DMS 273 (cell line): Measurements from ENCODE around the gene HPD.
A peak's percentile ranks its signal among the peaks of the same experiment; 100 is the strongest.
"Not testable (repeated sequence)": the region's sequence is repeated elsewhere in the genome, so short reads cannot be mapped to it uniquely, and the experiment has no call there.

Source experiments
- DNase-seq: peaks from one replicate; lab custom pipeline; 2025; ENCODE audit not compliant: unreplicated experiment; lab: John Stamatoyannopoulos, UW

Gene HPD

DNA sequence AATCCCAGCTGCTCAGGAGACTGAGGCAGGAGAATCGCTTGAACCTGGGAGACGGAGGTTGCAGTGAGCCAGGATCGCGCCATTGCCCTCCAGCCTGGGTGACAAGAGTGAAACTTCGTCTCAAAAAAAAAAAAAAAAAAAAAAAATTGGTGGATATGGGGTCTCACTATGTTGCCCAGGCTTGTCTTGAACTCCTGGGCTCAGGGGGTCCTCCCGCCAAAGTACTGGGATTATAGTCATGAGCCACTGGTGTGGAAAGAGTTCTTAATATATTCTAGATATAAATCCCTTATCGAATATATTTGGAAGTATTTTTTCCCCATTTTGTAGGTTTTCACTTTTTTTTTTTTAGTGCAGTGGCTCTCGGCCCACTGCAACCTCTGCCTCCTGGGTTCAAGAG lies 10.6 kb upstream of the HPD start:
- not testable (repeated sequence) for DNase-seq

- DNase-seq, result no peak
Observed at GRCh38 chr12:121866331-121866730, 7.7 kb upstream of the HPD start.

- DNase-seq, result peak; percentile 15
Observed at GRCh38 chr12:121861636-121862254, 3.1 kb upstream of the HPD start.

GRCh38 chr12:121860699-121861098 lies 2.0 kb upstream of the HPD start:
- not testable (repeated sequence) for DNase-seq

GRCh38 chr12:121860257-121860656 lies 1.6 kb upstream of the HPD start:
- DNase-seq, result no peak

DNA sequence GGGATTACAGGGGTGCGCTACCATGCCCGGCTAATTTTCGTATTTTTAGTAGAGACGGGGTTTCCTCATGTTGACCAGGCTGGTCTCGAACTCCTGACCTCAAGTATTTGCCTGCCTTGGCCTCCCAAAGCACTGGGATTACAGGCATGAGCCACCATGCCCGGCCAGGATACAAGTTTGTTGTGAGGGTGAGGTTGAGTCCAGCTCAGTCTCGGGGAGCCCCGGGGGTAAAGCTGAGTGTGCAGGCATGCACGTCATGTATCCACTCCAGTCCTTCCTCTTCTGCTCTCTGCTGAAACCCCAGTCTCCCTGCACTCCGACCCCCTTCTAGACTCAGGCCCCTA lies 369 bp downstream of the HPD start:
- no peak for DNase-seq

DNA sequence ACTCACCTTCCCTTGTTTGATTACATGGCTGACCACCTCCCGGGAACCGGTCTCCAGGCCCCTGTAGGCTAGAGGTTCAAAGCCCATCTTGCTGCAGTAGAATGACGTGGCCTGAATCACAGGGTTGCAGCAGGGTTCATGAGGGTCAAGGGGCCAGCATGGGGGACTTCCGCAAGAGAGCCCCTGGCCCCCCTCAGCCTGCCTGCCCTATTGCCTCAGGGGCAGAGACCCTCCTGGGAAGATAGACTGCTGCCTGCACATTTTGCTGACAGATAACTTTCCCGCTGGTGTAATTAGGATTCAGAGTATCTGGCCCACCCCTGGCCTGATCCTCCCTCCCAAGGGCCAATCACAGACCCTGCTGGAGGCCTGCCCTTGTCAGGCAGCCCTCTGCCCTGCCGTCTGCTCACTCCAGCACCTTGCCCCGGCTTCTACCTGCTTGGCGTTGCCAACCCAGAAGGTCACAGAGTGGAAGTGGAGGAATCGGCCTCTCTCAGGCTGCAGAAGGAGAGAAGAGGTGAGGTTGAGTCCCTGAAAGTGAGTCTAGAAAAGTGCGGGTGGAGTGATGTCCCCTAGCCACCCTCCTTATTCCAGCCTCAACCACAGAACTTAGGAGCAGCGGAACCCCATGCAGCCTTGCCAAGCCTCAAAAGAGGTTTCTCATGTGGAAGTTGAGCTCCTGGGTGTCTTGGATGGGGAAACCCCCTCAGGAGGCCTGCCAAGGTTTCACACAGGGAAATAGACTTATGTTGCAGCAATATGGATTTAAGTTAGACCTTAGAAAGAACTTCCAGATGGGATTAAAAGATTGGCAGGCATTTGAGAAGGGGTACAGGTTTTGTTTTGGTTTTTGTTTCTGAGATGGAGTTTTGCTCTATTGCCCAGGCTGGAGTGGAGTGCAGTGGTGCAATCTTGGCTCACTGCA lies 1.1 kb downstream of the HPD start:
- no peak for DNase-seq

DNA sequence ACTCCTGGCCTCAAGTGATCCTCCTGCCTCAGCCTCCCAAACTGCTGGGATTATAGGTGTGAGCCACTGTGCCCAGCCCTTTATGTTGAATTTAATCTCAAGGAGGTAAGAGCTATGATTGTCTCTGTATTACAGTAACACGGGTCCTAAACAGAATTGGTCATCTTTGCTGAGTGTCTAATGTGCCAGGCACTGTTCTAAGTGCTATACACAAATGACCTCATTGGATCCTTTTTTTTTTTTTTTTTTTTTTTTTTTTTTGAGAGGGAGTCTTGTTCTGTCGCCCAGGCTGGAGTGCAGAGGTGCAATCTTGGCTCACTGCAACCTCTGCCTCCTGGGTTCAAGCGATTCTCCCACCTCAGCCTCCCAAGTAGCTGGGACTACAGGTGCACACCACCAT lies 6.3 kb downstream of the HPD start:
- not testable (repeated sequence) for DNase-seq

- no peak for DNase-seq
Observed at GRCh38 chr12:121849665-121850064, 9.0 kb downstream of the HPD start.

DNA sequence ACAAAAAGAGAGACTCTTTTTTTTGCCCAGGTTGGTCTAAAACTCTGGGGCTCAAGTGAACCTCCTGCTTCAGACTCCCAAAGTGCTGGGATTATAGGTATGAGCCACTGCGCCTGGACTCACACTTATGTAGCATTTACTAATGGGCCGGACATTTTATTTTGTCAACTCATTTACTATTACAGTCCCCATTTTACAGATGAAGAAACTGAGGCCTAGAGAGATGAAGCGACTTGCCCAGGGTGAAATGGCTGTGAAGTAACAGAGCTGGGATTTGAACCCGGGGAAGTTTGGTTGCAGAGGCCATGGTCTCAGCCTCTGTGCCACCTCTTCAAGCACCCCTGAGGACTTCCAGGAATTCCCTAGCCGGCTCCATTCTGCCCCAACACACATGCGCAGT lies 9.4 kb downstream of the HPD start:
- no peak for DNase-seq

DNA sequence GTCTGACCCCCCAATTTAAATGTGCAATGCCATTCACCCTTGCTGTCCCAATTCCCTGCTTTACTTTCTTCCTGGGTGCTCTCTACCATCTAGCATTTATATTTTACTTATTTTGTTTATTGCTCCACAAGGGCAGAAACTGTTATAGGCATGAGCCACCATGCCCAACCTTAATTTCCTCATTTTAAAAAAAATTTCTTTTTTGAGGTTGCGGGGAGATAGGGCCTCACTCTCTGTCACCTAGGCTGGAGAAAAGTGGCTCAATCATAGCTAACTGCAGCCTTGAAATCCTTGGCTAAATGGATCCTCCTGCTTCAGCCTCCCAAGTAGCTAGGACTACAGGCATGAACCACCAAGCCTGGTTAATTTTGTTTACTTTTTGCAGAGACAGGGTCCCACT lies 13.0 kb downstream of the HPD start:
- no peak for DNase-seq

DNA sequence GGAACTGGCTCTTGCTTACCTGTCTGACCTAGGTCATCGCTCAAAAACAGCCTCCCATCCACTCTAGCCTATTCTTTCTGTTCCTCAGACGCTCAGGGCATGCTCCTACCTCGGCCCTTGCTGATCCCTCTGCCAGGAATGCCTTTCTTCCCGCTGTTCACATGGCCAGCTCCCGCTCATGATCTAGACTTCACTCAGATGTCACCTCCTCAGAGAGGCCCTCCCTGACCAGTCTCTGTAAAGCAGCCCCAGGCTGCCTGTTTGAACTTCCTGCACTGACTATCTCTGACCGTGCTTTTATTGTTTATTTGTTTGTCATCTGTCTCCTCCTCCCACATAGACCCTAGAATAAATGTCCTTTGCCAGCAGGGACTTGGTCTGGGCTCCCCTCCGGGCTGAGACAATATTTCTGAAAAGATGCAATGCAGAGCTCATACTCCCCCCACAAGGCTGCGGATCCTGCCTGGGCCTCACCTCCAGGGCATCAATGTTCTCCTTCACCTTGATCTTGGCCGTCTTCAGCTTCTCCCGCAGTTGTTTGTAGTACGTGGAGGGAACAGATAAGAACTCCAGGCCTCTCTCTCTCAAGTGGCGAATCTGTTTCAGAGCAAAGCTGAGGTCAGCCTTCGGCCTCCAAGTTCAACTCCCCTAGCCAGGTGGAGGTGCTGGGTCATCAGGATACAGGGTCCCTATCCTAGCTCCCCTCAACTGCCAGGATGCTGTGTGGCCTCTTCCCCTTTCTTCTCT lies 15.2 kb downstream of the HPD start:
- no peak for DNase-seq

- DNase-seq, result no peak
Observed at GRCh38 chr12:121839993-121840761, 18.5 kb downstream of the HPD start.

- DNase-seq, result peak; percentile 98
Observed at GRCh38 chr12:121839106-121839992, 19.3 kb downstream of the HPD start.

DNA sequence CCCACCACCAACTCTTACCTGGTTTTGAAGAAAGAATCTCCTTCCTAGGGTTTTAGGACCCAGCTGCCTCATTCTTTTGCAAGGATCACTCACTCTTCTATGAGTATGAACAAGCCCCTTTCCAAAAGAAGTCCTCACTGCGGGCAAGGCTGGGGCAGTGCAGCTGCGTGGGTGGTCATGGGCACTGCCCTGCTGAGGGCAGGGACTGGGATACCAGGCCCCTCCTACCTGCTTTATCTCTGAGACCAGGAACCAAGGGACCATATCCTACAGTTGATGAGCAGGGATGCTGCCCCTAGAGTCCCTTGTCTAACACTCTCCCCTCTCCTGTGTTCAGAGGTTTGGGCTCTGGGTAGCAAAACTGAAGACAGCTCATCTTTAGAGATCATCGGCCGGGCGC lies 20.5 kb downstream of the HPD start:
- no peak for DNase-seq

DNA sequence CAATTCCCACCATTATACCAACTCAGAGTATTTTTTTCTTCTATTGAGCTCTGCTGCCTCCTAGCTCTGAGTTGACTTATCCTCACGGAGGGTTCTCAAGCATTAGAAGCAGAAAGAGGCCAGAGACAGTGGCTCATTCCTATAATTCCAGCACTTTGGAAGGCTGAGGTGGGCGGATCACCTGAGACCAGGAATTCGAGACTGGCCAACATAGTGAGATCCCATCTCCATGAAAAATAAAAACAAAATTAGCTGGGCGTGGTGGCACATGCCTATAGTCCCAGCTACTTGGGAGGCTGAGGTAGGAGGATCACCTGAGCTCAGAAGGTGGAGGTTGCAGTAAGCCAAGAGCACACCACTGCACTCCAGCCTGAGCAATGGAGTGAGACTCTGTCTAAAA lies 21.0 kb downstream of the HPD start:
- no peak for DNase-seq

DNA sequence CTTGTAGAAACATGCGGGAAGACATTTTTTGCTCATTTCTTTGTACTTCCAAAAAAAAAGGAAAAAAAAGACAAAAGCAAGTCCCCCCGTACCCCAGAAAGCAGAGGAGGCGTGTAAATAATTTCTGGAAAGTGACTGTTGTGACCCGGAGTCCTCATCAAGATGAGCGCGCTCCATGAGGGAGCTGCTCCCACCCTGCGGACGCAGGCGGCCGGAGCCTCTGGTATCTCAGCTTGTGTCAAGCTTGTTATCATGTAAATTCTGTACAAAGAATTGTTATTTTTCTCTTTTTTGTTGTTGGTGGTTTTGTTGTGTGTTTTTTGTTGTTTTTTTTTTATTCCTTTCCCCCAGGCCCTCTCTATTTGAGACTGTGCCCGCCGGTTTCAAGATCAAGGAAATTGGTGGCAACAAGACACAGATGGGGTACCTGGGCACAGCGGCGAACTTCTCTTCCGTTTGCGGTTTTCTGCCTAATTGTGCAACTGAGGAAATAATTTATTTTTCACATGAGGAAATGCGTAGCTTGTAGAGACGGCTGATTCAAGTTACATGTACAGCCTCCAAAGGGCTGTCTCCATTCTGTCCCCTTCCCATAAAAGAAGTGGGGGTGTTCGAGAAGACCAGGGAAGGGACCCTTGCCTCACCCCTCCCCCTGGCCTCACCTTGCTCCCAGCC lies 27.0 kb downstream of the HPD start:
- DNase-seq, result no peak

GRCh38 chr12:121830588-121831265 lies 27.9 kb downstream of the HPD start:
- no peak for DNase-seq

DNA sequence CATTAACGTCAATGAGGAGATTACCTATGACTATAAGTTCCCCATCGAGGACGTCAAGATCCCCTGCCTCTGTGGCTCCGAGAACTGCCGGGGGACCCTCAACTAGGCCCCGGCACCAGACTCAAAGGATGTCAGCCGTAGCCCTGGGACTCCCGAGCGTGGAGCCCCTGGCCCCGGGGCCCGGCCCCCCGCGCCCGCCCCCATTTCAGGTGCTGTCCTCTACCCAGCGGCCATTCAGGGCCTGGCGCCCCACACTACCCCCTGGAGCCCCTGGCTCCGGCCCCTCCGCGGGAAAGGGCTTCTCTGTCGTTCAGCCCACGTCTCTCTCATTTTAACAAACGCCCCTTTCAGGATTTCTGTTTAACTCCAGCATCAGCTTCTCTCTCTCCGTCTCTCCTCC lies 28.5 kb downstream of the HPD start:
- no peak for DNase-seq
